ENCODE measurements around the gene ZC3H12A. TPM values are rescaled to one million over a fixed set of nuclear protein-coding genes. Genes with fewer than 3 reads are reported as not detected.

ZC3H12A gene
- total and polyA plus RNA-seq, 2 of the 8 experiments (the other 6 are each of a cell fraction or from before 2014, with no cell fraction given), result 7.4 to 10.0 TPM

- TF ChIP-seq HDAC2 (IDR thresholded peaks at IDR 0.05; ENCODE audit: borderline replicate concordance in 1 of 2, low read depth in 2 of 2, low read length in 2 of 2), result no peak
- no peak for TF ChIP-seq CEBPB (IDR thresholded peaks at IDR 0.05; ENCODE audit: low read depth, low read length)
- TF ChIP-seq PHF8 (conservative IDR thresholded peaks at IDR 0.05; ENCODE audit: low read depth, low read length), result no peak
- TF ChIP-seq, protein P1, sequence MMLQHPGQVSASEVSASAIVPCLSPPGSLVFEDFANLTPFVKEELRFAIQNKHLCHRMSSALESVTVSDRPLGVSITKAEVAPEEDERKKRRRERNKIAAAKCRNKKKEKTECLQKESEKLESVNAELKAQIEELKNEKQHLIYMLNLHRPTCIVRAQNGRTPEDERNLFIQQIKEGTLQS (IDR thresholded peaks at IDR 0.05; ENCODE audit: insufficient read depth, low read depth, low read length), result no peak
- TF ChIP-seq TAF7 (optimal IDR thresholded peaks at IDR 0.05; ENCODE audit: borderline replicate concordance, low read depth, low read length), result no peak
Observed at GRCh38 chr1:37484325-37485051, 10.1 kb downstream of the ZC3H12A start (continued).

Data from H1 (cell line).